ENCODE measurements around the gene KRTAP5-9.

DNA sequence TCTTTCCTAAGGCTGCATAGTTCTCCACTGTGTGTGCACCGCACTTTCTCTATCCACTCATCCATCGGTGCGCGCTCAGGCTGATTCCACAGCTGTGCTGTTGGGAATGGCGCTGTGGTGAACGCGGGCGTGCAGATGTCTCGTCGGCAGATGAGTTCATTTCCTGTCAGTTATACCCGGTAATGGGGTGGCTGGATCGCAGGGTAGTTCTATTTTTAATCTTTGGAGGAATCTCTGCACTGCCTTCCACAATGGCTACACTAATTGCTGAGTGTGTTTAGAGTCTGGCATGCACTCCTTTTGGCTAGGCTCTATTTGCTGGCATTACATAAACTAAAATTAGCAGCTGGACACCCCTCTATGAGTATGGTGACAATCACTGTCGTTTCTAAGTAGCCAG, 49.1 kb upstream of the KRTAP5-9 start:
- TF ChIP-seq, protein P1, sequence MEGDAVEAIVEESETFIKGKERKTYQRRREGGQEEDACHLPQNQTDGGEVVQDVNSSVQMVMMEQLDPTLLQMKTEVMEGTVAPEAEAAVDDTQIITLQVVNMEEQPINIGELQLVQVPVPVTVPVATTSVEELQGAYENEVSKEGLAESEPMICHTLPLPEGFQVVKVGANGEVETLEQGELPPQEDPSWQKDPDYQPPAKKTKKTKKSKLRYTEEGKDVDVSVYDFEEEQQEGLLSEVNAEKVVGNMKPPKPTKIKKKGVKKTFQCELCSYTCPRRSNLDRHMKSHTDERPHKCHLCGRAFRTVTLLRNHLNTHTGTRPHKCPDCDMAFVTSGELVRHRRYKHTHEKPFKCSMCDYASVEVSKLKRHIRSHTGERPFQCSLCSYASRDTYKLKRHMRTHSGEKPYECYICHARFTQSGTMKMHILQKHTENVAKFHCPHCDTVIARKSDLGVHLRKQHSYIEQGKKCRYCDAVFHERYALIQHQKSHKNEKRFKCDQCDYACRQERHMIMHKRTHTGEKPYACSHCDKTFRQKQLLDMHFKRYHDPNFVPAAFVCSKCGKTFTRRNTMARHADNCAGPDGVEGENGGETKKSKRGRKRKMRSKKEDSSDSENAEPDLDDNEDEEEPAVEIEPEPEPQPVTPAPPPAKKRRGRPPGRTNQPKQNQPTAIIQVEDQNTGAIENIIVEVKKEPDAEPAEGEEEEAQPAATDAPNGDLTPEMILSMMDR (IDR thresholded peaks at IDR 0.05): no peak
- TF ChIP-seq POLR2A (IDR thresholded peaks at IDR 0.05): no peak

Measured in thyroid gland (tissue), 4 donors.